ENCODE measurements around the gene CADM2.

The CADM2 gene

GRCh38 chr3:85660451-85660850, 701.7 kb downstream of the CADM2 start:
- TF ChIP-seq, protein P1, sequence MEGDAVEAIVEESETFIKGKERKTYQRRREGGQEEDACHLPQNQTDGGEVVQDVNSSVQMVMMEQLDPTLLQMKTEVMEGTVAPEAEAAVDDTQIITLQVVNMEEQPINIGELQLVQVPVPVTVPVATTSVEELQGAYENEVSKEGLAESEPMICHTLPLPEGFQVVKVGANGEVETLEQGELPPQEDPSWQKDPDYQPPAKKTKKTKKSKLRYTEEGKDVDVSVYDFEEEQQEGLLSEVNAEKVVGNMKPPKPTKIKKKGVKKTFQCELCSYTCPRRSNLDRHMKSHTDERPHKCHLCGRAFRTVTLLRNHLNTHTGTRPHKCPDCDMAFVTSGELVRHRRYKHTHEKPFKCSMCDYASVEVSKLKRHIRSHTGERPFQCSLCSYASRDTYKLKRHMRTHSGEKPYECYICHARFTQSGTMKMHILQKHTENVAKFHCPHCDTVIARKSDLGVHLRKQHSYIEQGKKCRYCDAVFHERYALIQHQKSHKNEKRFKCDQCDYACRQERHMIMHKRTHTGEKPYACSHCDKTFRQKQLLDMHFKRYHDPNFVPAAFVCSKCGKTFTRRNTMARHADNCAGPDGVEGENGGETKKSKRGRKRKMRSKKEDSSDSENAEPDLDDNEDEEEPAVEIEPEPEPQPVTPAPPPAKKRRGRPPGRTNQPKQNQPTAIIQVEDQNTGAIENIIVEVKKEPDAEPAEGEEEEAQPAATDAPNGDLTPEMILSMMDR (conservative IDR thresholded peaks at IDR 0.05; ENCODE audit: low read depth, low read length) = no peak
- no peak for DNase-seq (ENCODE audit: low read depth)

GRCh38 chr3:85662462-85662861, 703.7 kb downstream of the CADM2 start:
- DNase-seq (ENCODE audit: low read depth) = no peak
- TF ChIP-seq, protein P1 (conservative IDR thresholded peaks at IDR 0.05; ENCODE audit: low read depth, low read length) = no peak
- H3K4me3 ChIP-seq (ENCODE audit: low read length) = no peak overlapping the region

More at GRCh38 chr3:85660451-85660850, 701.7 kb downstream of the CADM2 start:
- no peak overlapping the region for H3K4me3 ChIP-seq (ENCODE audit: low read length)

GRCh38 chr3:85667744-85668143, 709.0 kb downstream of the CADM2 start:
- H3K4me3 ChIP-seq (ENCODE audit: low read length) = no peak overlapping the region
- TF ChIP-seq, protein P1 (conservative IDR thresholded peaks at IDR 0.05; ENCODE audit: low read depth, low read length) = no peak
- no peak for DNase-seq (ENCODE audit: low read depth)

DNA sequence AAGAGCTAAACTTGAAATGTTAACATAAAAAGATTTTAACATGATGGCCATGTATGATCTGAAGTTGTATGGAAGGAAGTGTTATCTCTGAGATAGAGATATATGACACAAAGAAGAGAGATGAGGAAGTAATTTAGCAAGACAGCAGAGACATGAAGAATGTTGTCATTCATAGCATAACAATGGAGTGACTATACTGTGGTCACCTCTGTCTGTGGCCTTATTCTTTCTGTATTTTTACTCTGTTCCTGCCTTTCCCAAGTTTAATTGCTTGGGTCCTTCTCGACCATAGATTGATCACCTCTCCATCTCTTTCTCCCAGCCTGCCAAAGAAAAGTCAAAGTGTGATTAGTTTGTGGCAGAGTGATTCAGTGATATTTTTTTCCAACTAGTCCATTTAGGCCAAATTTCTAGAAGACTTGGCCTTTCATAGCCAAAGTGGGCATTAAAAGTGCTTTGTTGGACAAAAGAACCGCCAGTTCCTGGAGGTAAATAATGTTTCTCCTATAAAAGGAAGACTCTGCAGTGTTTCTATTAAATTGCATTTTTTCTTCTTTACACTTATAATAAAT, 711.9 kb downstream of the CADM2 start:
- TF ChIP-seq, protein P1 (conservative IDR thresholded peaks at IDR 0.05; ENCODE audit: low read depth, low read length) = no peak
- DNase-seq (ENCODE audit: low read depth) = no peak
- H3K4me3 ChIP-seq (ENCODE audit: low read length) = no peak overlapping the region

- DNase-seq (ENCODE audit: low read depth) = no peak
- TF ChIP-seq, protein P1 (conservative IDR thresholded peaks at IDR 0.05; ENCODE audit: low read depth, low read length) = no peak
- H3K4me3 ChIP-seq (ENCODE audit: low read length) = no peak overlapping the region
Measured at GRCh38 chr3:85672761-85673160, 714.0 kb downstream of the CADM2 start.

DNA sequence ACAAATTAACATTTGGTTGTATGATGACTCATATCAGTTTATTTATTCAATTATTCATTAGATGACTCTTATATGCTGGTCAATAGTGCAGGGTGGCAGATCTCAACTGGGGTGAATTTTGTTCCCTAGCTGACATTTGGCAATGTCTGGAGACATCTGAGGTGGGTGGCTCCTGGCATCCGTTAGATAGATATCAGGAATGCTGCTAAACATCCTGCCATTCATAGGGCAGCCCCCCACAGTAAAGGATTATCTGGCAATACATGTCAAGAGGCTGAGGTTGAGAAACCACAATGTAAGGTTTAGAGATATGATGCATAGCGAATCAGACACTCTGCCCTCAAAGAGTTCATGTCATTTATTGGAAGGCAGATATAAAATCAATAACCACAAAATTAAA, 719.9 kb downstream of the CADM2 start:
- no peak for DNase-seq (ENCODE audit: low read depth)
- H3K4me3 ChIP-seq (ENCODE audit: low read length) = no peak overlapping the region
- TF ChIP-seq, protein P1 (conservative IDR thresholded peaks at IDR 0.05; ENCODE audit: low read depth, low read length) = no peak

DNA sequence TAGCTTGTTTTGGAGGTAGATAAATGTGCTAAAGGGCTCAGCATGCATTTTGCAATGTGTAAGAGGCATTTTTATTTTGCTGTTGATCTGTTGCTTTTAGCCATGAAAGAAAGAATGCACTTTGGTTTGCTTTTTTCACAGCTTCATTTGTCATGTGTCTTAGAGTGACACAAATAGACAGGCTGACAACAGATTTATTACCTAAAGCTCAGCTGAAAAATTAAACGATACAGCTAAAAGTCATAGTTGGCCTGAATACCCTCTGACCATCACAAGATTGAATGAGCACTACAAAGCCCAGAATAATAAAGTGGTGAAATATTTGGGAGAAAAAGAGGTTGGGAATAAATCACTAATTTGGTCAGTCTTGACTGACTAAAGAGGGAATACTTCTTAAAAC, 723.1 kb downstream of the CADM2 start:
- TF ChIP-seq, protein P1 (conservative IDR thresholded peaks at IDR 0.05; ENCODE audit: low read depth, low read length) = no peak
- H3K4me3 ChIP-seq (ENCODE audit: low read length) = no peak overlapping the region
- DNase-seq (ENCODE audit: low read depth) = no peak
